Fibroblast of upper back skin (primary cell): ENCODE measurements around the gene MDM2.
"Not testable (repeated sequence)": the region's sequence is repeated elsewhere in the genome, so short reads cannot be mapped to it uniquely, and the experiment has no call there.

Experiments
- DNase-seq: peaks from one replicate; pipeline ENCODE4 v3.0.0-alpha.2; 2013

MDM2 gene

DNA sequence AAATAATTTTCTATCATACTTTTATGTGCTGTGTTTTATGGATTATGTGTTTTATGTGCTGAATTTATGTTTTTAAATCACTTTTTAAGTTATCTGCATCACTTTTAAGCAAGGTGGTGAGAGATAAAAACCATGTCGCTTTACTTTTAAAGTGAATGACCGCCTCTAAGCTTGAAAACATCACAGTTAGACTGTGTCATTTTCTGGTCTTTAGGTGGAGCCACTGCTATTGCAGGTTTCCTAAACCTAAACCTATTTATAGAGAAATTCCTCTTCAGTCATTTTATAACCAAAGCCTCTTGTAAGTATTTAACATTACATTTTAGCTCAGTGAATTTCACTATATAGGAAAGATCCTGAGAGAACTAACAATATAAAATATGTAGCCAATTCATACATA lies 21.0 kb upstream of the MDM2 start:
- DNase-seq, result no peak

DNA sequence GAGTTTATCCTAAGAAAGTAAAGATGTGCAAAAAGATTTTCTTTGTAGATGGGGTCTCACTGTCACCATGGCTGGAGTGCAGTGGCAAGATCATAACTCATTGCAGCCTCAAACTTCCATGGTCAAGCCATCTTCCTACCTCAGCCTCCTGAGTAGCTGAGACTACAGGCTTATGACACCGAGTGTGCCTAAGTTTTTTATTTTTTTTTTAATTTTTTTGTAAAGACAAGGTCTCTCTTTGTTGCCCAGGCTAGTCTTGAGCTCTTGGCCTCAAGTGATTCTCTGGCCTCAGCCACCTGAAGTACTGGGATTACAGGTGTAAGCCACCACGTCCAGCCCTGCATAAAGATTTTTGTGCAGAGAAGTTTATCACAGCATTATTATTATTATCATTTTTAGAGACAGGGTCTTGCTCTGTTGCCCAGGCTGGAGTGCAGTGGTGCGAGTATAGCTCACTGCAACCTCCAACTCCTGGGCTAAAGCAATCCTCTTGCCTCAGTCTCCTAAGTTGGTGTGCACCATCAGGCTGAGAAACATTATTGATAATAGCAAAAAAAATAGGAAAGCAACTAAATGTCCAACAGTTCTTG lies 19.3 kb upstream of the MDM2 start:
- no peak for DNase-seq

DNA sequence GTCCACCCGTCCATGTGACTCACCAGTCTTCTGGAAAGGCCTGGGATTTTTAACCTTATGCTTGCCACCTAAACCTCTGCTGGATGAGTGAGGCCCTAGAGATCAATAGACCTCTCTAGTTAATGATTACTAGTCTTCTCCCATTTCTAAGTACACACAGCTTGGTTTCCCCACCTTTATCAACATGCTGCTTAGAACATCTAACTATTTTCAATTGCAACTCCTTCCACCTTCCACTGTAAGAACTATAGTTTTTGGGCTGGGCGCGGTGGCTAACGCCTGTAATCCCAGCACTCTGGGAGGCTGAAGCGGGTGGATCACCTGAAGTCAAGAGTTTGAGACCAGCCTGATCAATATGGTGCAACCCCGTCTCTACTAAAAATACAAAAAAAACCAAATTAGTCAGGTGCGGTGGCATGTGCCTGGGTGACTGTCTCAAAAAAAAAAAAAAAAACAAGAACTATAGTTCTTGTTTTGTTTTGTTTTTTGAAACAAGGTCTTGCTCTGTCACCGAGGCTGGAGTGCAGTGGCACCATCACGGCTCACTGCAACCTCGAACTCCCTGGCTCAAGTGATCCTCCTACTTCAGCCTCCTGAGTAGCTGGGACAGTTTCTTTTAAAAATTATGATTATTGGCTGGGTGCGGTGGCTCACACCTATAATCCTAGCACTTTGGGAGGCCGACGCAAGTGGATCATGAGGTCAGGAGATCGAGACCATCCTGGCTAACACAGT lies 18.7 kb upstream of the MDM2 start:
- no peak for DNase-seq

- DNase-seq, result no peak
Measured at GRCh38 chr12:68790081-68790951, 17.7 kb upstream of the MDM2 start.

DNA sequence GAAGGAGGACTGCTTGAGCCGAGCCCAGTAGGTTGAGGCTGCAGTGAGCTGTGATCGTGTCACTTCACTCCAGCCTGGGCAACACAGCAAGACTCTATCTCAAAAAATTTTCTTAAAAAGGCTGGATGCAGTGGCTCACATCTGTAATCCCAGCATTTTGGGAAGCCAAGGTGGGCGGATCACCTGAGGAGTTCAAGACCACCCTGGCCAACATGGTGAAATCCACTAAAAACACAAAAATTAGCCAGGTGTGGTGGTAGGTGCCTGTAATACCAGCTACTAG lies 17.1 kb upstream of the MDM2 start:
- no peak for DNase-seq

DNA sequence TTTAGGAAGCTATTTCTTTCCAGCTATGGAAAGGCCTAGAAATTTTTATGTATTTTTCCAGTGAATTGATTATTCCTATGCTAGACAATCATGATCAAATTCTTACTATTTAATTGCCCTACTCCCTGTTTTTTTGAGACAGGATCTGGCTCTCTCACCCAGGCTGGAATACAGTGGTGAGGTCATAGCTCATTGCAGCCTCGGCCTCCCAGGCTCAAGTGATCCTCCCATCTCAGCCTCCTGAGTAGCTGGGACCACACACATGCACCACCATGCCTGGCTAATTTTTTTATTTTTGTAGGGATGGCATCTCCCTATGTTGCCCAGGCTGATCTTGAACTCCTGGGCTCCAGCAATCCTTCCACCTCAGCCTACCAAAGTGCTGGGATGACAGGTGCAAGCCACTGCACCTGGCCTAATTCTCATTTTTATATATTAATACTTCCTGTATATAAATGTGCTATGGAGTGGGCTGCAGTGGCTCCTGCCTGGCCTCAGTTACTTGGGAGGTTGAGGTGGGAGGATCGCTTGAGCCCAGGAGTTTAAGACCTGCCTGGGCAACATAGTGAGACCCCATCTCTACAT lies 16.0 kb upstream of the MDM2 start:
- no peak for DNase-seq

- no peak for DNase-seq
Measured at GRCh38 chr12:68792952-68793351, 15.0 kb upstream of the MDM2 start.

- DNase-seq, result no peak
Measured at GRCh38 chr12:68793436-68793835, 14.5 kb upstream of the MDM2 start.

- DNase-seq, result no peak
Measured at GRCh38 chr12:68793975-68794652, 13.9 kb upstream of the MDM2 start.

DNA sequence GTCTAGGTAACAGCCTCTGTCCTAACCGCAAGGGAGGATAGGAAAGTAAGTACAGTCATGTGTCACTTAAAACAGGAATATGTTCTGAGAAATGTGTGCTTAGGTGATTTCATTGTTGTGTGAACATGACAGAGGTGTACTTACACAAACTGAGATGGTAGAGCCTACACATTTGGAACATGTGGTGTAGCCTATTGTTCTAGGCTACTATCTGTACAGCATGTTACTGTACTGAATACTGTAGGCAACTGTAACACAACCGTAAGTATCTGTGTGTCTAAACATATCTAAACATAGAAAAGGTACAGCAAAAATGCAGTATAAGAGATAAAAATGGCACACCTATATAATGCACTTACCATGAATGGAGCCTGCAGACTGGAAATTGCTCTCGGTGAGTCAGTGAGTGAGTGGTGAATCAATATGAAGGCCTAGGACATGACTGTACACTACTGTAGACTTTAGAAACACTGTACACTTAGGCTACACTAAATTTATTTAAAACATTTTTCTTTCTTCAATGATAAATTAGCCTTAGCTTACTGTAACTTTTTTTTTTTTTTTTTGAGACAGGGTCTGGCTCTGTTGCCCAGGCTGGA lies 13.2 kb upstream of the MDM2 start:
- DNase-seq, result peak; percentile 69

- no peak for DNase-seq
Measured at GRCh38 chr12:68796399-68796798, 11.6 kb upstream of the MDM2 start.

DNA sequence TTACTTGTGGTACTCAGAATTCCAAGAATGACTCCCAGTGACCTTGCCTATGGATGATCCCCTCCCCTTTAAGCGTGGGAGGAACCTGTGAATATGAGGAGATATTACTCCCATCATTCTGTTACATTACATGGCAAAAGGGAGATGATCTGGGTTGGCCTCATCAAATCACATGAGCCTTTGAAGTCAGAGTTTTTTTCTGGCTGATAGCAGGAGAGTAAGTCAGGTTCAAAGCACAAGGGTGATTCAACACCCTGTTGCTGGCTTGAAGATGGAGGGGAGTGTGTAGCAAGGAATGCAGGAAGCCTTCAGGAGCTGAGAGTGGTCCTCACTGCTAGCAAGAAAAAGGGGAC lies 9.1 kb upstream of the MDM2 start:
- no peak for DNase-seq

DNA sequence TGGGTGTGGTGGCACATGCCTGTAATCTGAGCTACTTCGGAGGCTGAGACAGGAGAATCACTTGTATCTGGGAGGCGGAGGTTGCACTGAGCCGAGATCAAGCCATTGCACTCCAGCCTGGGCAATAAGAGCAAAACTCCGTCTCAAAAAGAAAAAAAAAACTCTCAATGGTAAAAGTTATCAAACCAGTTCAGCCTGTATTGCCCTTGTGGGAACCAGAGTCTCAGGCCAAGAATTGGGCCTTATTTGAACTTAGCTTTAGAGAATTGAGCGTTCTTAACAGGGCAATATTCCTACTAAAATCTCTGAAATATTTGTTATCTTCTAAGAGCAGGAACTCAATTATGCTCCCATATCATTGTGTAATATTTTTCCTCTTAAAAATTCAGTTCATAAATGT lies 7.7 kb upstream of the MDM2 start:
- DNase-seq, result no peak

DNA sequence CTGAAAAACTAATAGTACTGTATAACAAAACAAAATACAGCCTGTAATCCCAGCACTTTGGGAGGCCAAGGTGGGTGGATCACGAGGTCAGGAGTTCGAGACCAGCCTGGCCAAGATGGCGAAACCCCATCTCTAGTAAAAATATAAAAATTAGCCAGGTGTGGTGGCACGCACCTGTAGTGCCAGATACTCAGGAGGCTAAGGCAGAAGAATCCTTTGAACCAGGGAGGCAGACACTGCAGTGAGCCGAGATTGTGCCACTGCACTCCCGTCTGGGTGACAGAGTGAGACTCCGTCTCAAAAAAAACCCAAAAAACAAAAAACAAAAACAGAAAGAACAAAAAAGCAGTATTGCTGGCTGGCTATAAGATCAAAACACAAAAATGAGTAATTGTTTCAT lies 6.9 kb upstream of the MDM2 start:
- not testable (repeated sequence) for DNase-seq

- not testable (repeated sequence) for DNase-seq
Measured at GRCh38 chr12:68802372-68802745, 5.6 kb upstream of the MDM2 start.

- not testable (repeated sequence) for DNase-seq
Measured at GRCh38 chr12:68802911-68803651, 4.9 kb upstream of the MDM2 start.

GRCh38 chr12:68803948-68804656 lies 3.9 kb upstream of the MDM2 start:
- DNase-seq, result no peak

DNA sequence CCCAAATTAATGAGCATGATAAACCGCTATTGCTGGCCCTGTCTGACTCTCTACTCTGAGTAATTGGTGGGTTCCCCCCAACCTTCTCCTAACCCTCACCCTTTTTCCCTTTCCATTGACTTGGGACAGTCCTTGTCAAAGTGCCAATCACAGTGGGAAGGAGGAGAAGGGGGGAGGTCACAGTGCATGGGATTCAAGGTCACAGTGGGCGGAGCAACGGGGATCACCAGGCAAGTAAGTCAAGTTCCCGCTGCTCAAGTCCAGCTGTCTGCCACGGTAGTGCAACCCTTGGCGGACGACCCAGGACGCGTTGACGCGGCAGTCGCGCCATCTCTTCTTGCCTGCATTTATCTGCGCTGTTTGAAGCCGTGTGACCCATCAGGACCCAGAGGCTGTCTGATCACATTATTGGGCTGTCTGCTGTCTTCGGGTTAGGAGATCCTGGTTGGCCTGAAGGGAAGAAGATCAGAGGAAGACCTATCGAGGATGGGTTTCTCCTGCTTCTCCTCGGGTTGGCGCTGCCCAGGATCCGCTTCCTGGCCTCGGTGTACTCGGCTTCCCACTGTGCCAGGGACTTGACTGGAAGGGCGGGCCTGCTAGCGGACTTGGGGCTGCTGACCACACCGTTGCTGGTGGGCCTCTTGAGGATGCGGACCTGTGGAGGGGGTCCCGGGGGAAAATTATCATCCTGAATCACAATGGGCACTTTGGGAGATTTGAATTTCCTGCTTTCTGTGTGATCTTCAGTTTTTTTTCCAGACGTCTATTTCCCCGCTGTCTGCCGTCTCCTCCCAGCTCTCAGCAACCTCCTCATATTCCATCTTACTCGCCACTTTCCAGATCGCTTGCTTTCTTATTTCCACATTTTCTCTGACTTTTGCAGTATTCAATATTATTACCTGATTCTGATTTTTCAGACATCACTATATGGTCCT lies 3.1 kb upstream of the MDM2 start:
- no peak for DNase-seq

GRCh38 chr12:68805592-68806120 lies 2.3 kb upstream of the MDM2 start:
- peak; percentile 28 for DNase-seq
